ENCODE results near the gene MAPT. TPM values are rescaled to one million over a fixed set of nuclear protein-coding genes. Genes with fewer than 3 reads are reported as not detected.
"Not testable (repeated sequence)": the region's sequence is repeated elsewhere in the genome, so short reads cannot be mapped to it uniquely, and the experiment has no call there.

The MAPT gene
- total RNA-seq, 1 donor from 2014 or later, result 2.9 TPM

GRCh38 chr17:45935197-45935709 lies 40.9 kb downstream of the MAPT start:
- no peaks in the 10 kb centered on the region for H3K9me3 Mint-ChIP-seq (ENCODE audit: low read depth)
- no peak for TF ChIP-seq CTCF (IDR thresholded peaks at IDR 0.05)
- no peak for DNase-seq (ENCODE audit: low spot score)
- H3K4me1 Mint-ChIP-seq (ENCODE audit: low read depth), result no peaks in the 10 kb centered on the region
- no peak overlapping the region for H3K4me3 Mint-ChIP-seq (ENCODE audit: unreplicated experiment)
- H3K36me3 Mint-ChIP-seq (ENCODE audit: low read depth), result peaks cover 2% of the 10 kb centered on the region
- H3K27me3 Mint-ChIP-seq (ENCODE audit: low read depth), result peaks cover 55% of the 10 kb centered on the region
- no peak overlapping the region for H3K27ac Mint-ChIP-seq (ENCODE audit: unreplicated experiment)

GRCh38 chr17:45935710-45936509 lies 41.6 kb downstream of the MAPT start:
- peaks cover 52% of the 10 kb centered on the region for H3K27me3 Mint-ChIP-seq (ENCODE audit: low read depth)
- no peak overlapping the region for H3K27ac Mint-ChIP-seq (ENCODE audit: unreplicated experiment)
- H3K4me3 Mint-ChIP-seq (ENCODE audit: unreplicated experiment), result no peak overlapping the region
- no peak for TF ChIP-seq CTCF (IDR thresholded peaks at IDR 0.05)
- H3K36me3 Mint-ChIP-seq (ENCODE audit: low read depth), result peaks cover 2% of the 10 kb centered on the region
- DNase-seq (ENCODE audit: low spot score), result no peak
- H3K4me1 Mint-ChIP-seq (ENCODE audit: low read depth), result no peaks in the 10 kb centered on the region
- H3K9me3 Mint-ChIP-seq (ENCODE audit: low read depth), result no peaks in the 10 kb centered on the region

- TF ChIP-seq CTCF (IDR thresholded peaks at IDR 0.05), result no peak
- no peaks in the 10 kb centered on the region for H3K9me3 Mint-ChIP-seq (ENCODE audit: low read depth)
- H3K36me3 Mint-ChIP-seq (ENCODE audit: low read depth), result peaks cover 2% of the 10 kb centered on the region
- peaks cover 51% of the 10 kb centered on the region for H3K27me3 Mint-ChIP-seq (ENCODE audit: low read depth)
- no peaks in the 10 kb centered on the region for H3K4me1 Mint-ChIP-seq (ENCODE audit: low read depth)
- no peak overlapping the region for H3K4me3 Mint-ChIP-seq (ENCODE audit: unreplicated experiment)
- no peak overlapping the region for H3K27ac Mint-ChIP-seq (ENCODE audit: unreplicated experiment)
- DNase-seq (ENCODE audit: low spot score), result no peak
Measured at GRCh38 chr17:45936610-45937009, 42.3 kb downstream of the MAPT start.

GRCh38 chr17:45937186-45937585 lies 42.8 kb downstream of the MAPT start:
- not testable (repeated sequence) for DNase-seq (ENCODE audit: low spot score); H3K9me3 Mint-ChIP-seq (ENCODE audit: low read depth); H3K4me3 Mint-ChIP-seq (ENCODE audit: unreplicated experiment); H3K36me3 Mint-ChIP-seq (ENCODE audit: low read depth); H3K27ac Mint-ChIP-seq (ENCODE audit: unreplicated experiment); H3K4me1 Mint-ChIP-seq (ENCODE audit: low read depth)
- peaks cover 51% of the 10 kb centered on the region for H3K27me3 Mint-ChIP-seq (ENCODE audit: low read depth)

- Mint-ChIP-seq H3K4me3 (ENCODE audit: unreplicated experiment) (no peak overlapping the region), H3K9me3 (ENCODE audit: low read depth) (no peaks in the 10 kb centered on the region), H3K27me3 (ENCODE audit: low read depth) (peaks cover 58% of the 10 kb centered on the region), H3K4me1 (ENCODE audit: low read depth) (peaks cover 5% of the 10 kb centered on the region), H3K36me3 (ENCODE audit: low read depth) (peaks cover 2% of the 10 kb centered on the region), H3K27ac (ENCODE audit: unreplicated experiment) (no peak overlapping the region)
- no peak for DNase-seq (ENCODE audit: low spot score)
- TF ChIP-seq CTCF (IDR thresholded peaks at IDR 0.05), result no peak
Measured at GRCh38 chr17:45939395-45939794, 45.0 kb downstream of the MAPT start.

- Mint-ChIP-seq H3K4me3 (ENCODE audit: unreplicated experiment) (no peak overlapping the region), H3K36me3 (ENCODE audit: low read depth) (peaks cover 2% of the 10 kb centered on the region), H3K27me3 (ENCODE audit: low read depth) (peaks cover 52% of the 10 kb centered on the region), H3K9me3 (ENCODE audit: low read depth) (no peaks in the 10 kb centered on the region), H3K4me1 (ENCODE audit: low read depth) (peaks cover 5% of the 10 kb centered on the region), H3K27ac (ENCODE audit: unreplicated experiment) (no peak overlapping the region)
- TF ChIP-seq CTCF (IDR thresholded peaks at IDR 0.05), result no peak
- DNase-seq (ENCODE audit: low spot score), result no peak
Measured at GRCh38 chr17:45940293-45940692, 45.9 kb downstream of the MAPT start.

All from chondrocyte (in vitro differentiated cells).